CD1c-positive myeloid dendritic cell (primary cell): ENCODE measurements around the gene ZBTB46.
"Not testable (repeated sequence)": the region's sequence is repeated elsewhere in the genome, so short reads cannot be mapped to it uniquely, and the experiment has no call there.

ENCODE experiments used
- DNase-seq: peaks from one replicate; pipeline ENCODE4 v3.0.0-alpha.2; 2016; ENCODE audit errors: extremely low spot score

The ZBTB46 gene

DNA sequence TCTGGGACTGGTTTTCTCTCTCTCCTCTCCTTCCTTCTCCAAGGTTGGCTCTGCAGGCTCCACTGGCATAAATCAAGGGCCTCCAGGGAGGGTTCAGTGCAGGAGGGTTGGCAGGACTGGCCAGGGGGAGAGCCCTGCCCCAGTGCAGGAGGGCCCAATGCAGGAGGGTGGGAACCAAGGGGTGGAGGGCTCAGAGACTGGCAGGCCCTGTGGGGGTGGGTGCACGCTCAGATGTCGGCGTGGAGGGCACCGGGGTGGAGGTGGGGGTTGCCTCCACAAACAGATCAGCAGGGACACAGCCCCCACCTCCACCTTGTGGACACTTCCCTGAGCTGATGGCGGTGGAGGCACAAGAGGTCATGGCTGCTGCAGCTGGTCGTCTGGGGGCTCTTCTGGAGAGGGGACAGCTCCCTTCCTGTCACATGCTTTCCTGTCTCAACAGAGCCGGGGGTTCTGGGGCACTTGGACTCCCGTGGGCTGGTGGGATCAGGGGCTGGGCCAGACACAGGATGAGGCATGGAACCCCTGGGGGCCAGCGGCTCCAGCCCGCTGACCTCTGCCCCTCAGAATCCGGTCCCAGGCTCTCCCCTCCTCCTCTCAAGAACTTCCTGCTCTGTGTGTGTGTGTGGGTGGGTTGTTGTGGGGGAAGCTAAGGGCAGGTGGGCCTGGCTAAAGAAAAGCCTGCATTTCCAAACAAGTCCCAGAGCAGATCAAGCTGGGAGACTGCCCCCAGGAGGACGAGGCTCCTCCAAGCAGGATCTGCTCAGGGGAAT is 27.5 kb upstream of the ZBTB46 start:
- peak; percentile 51 for DNase-seq

DNA sequence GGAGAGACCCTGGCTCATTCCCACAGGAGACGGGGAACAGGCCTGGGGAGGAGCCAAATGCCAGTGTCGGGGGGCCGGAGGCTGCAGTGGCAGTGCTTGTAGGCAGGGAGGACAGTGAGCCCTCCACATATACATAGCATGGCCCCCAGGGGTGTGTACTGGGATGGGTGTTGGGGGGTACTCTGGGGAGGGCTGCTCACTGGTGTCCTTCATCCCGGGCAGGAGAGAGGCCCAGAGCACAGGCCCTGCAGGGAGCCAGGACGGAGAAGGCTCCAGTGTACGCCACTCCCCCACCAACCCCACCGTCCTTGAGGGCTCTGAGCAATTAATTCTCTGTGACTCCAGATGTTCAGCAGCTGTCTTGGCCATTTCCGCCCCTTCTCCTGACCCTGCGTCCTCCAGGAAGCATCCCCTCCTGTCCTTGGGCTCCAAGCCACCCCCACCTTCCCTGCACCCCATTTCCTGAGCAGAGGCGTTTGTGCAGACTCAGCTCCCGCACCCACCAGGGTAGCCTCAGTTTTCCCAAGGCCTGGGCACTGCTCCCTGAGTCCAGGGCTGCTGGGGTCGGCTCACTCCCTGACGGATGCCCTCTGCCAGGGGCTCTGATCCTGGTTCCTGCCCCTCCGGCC is 26.8 kb upstream of the ZBTB46 start:
- DNase-seq = no peak

DNA sequence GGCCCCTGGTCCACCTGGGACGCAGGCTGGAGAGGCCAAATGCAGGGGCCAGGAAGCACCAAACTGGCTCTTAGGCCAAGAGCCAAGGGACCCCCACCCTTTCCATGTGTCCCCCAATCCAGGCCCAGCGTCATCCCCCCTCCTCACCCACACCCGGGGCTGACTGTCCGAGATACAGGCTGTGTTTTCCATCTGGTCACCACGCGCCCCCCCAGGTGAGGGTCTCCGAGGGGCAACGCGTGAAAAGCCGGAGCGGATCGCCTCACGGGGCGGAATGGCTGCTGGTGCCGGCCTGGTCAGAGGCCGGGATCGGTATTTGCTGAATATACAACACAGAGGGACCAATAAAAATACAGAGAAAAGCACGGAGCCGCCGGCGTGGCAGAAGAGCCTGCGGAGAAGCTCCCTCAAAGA is 25.0 kb upstream of the ZBTB46 start:
- DNase-seq = no peak

DNA sequence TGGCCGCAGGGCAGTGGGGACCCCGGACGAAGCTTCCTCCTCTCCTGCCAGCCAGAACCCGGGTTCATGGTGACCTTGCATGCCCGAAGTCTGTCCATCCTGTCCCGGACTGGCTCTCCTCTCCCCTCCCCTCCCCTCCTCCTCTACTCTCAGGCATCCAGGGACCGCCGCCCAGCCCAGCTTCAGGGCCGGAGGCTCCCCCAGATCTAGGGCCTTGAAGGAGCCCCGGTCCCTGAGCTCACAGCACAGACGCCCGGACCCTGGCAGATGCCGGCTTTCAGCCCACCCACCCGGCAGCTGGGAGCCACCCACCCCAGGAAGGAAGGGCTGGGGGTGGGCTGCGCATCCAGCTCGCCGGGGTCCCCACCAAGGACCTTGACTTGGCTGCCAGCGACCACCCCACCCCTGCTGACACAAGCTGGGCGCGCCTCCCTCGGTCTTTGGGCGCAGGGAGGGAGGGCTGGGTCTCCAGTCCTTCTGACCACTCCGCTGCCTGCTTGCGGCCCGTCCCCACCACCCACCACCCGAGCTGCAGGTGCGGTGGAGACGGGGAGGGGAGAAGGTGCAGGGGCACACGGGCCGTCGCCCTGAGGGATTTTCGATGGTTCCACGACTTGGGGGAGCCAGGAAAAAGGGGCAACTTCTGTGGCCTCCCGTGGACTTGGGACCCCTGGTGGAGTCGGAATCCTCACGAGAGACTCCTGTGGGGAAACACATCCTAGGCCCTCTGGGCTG is 24.5 kb upstream of the ZBTB46 start:
- DNase-seq = no peak

DNA sequence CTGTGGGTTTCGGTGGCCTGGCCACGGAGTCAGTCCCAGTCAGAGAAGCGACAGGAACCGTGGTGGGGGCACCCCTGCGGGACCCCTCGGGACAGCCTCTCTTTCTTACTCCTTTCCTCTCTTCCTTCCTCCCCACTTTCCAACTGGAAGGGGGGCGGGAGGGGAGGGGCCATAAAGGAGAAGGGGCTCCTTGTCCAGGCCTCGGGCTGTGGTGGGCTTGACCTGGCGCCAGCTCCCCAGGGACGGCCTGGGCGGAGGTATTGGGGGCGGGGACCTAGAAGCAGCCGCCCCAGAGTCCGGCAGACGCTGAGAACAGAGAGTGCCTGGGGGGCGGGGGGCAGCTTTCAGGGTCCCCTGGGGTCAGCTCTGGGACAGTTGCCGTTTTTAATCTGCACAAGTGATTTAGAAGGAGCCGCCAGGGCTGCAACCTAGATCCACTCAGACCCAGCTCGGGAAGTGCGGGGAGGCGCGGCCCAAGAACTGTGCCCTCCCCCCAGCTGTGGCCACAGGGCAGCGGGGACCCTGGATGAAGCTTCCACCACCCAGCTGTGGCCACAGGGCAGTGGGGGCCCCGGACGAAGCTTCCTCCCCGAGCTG is 23.8 kb upstream of the ZBTB46 start:
- DNase-seq = no peak

DNA sequence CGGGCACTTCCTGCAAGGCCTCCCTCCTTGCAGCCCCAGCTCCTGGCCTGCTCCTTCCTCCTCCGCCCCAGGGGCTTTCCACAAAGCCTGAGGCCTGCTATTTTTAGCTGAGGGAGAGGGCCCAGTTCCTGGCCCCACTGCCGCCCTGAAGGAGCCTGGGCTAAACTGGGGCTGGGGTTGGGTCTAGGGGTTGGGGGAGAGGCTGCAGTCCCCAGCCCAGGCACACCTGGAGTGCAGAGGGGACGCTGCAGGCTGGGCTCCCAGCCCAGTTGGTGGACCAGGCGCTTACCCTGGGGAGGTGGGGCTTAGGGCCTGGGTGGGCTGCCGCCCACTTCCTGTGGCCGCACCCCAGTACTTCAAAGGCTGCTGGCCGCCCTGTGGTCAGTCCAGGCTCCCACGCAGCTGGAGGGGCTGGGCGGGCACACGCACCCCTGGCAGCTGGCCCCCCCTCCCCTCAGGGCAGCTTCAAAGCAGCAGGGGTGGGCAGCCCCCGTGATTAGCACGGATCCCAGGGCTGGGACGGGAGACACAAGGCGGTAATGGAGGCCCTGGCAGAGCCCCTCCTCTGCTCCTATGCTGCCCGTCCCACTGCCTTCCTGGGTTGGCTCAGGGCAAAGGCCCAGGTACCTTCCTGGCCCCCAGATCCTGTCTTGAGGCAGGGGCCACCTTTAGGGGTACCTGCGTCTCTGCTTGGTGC is 23.2 kb upstream of the ZBTB46 start:
- DNase-seq = peak; percentile 76

DNA sequence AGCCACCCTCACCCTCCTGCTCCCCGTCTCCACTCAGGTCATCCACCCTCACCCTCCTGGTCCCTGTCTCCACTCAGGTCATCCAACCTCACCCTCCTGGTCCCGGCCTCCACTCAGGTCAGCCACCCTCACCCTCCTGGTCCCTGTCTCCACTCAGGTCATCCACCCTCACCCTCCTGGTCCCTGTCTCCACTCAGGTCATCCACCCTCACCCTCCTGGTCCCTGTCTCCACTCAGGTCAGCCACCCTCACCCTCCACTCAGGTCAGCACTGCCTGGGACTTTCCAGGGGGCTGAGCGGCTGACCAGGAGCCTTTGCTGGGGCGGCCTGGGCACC is 22.6 kb upstream of the ZBTB46 start:
- not testable (repeated sequence) for DNase-seq

DNA sequence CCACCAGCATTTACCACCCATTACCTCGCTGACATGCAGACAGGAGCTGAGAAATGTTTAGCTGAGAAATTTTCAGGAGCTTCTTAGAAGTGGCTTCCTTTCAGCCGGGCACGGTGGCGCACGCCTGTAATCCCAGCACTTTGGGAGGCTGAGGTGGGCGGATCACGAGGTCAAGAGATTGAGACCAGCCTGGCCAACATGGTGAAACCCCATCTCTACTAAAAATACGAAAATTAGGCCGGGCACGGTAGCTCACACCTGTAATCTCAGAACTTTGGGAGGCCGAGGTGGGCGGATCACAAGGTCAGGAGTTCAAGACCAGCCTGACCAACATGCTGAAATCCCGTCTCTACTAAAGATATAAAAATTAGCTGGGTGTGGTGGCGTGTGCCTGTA is 20.5 kb upstream of the ZBTB46 start:
- not testable (repeated sequence) for DNase-seq

DNA sequence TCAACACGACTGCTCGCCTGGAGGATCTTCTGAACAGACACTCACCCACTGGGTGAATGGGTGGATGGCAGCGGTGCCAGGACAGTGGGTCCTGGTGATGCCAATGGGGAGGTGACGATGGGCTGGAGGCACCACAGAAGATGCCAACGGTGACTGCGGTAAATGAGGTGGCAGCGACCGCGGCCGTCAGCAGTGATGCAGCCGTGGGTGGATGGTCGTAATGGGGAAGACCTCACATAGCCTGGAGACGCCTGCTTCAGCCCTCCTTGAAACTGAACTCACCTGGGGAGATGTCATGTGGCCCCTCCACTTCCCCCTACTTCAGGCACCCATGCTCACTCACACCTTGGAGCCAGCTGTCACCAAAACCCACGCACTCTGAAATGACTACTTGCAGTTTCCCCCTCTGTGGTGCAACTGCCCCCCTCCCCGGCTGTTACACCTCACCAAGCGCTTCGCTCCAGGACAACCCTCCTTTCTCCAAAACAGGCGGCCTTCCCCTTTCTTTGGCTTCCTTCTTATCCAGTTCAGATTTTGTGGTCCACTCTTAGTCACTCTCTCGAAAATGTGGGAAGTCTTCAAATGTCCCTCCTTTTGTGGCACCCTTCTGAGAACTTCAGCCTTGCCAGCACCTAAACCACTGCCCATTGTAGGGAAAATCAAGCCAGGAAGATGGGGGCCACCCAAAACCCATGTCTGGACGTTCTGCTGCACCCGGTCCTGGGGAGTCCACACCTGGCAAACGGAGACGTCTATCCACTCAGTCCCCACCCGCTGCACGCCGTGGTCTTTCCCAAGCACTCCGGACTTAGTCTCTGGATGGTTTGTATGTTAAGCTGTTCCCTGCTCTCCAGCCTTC is 19.9 kb upstream of the ZBTB46 start:
- peak; percentile 89 for DNase-seq

DNA sequence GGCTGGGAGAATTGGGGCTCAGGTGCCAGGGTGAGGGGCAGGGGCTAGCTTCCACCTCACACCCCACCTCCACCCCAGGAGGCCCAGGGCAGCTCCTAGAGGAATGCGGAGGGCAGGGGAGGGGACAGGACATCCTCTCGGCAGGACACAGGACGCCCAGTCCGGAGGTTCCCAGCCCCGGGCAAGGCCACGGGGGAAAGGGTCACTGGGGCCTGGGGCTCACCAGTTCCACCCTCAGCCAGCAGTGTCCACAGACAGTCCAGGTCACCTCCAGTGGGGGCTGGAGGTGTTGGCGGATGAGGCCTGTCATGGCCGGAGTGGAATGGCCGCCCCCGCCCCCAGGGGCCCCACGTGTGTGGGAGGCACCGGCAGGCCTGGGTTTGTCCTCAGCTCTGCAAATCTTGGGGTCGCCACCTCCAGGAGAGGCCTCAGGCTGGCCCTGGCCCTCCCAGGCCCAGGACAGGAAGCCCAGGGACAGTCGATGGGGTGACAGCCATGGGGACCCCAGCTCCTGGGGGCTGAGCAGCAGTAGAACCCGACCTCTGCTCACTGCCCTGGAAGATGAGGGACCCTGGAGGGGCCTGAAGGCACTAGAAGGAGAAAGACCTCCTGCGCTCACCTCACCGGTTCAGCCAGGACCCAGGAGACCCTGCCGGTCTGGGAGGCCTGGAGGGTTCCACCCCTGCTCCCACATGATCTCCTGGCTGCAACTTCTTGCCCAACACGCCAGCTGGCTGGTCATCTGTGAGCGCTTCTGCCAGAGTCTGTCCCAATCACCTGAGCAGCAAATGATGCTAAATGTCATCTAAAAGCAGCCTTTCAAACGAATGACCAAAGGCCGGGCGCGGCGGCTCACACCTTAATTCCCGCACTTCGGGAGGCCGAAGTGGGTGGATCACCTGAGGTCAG is 17.2 kb upstream of the ZBTB46 start:
- no peak for DNase-seq

DNA sequence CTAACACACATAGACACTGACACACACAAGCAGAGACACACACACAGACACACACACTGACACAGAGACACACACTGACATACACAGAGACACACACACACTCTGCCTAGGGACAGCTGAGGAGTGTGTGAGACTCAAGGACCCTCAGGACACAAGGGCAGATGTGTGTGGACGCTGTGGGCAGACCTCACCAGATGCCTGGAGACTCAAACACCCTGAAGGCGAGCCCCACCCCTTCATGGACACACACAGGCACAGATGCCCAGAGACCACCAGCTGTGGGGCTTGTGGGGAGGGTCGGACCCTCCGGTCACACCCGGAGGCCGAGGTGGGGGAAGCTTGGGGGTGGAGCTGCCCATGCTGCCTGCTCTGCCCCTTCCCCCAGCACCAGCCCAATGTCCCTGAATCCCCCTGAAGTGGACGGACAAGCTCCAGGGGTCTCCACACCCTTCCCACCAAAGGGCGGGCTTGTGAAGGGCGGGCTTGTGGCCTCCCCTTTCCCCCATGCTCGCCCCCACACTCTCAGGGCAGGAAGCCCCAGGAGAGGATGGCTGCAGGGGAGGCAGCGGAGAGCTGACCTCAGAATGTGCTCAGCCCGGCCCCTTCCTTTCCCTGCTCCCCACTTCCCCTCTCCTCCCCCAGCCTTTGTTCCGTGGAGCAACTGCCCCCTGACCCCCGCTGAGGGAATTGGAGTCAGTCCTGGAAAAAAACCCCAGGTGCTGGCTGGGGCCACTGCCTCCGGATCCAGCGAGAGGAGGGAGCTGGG is 16.4 kb upstream of the ZBTB46 start:
- DNase-seq = peak; percentile 34

DNA sequence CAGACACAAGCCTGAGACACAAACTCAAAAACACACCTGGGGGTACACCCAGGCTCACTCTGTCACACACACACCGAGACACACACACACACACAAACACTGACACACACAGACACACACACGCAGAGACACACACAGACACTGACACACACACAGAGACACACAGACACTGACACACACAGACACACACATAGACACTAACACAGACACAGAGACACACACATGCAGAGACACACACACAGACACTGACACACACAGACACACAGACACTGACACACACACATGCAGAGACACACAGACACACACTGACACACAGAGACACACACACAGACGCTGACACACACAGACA is 15.8 kb upstream of the ZBTB46 start:
- DNase-seq = no peak

DNA sequence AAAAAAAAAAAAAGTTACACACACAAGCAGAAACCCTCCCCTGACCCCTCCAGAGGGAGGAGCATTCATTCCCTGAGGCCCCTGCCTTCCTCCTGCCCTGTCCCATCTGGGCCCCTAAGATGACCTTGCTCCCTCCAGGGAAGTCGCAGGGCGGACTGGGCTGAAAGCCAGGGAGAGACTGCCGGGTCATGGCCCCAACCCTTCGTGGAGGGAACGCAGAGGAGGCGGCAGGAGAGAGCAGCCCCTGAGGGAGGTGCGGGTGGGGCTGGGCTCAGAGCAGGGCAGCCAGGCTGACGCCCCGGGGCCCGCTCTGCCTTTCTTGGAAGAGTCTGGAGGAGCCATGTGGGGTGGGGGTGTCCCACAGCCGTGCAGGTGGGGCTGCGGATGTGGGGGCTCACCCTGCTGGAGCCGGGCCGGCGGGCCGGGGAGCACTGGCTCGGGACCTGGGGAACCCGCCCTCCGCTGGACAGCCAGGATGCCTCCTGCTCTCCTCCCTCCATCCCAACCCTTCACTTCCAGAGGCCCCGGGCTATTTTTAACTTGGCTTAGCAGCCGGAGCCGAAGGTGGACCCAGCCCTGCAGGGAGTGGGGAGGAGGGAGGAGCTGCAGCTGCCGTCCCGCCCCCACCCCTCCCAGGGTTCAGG is 15.2 kb upstream of the ZBTB46 start:
- DNase-seq = peak; percentile 28

DNA sequence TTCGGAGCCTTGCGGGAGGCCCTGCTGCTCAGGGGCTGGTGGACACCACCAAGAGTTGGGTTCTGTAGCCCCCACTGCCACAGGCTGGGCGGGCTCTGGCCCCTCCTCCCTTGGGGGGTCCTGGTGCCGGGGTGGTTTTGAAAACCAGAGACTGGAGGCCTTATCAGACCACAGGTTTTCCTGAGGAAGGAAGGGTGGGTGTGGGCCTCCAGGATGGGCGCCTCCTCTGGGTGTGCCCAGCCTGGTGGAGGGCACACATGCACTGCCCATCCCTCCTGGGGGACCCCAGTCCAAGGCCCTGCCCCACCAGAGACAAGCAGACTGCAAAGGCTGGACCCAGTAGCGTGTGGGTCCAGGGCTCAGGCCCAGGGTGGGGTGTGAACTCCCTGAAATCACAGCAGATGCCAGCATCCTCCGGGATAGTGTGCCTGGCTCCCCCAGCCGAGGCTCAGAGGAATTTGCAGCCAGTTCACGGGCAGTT is 13.5 kb upstream of the ZBTB46 start:
- no peak for DNase-seq

DNA sequence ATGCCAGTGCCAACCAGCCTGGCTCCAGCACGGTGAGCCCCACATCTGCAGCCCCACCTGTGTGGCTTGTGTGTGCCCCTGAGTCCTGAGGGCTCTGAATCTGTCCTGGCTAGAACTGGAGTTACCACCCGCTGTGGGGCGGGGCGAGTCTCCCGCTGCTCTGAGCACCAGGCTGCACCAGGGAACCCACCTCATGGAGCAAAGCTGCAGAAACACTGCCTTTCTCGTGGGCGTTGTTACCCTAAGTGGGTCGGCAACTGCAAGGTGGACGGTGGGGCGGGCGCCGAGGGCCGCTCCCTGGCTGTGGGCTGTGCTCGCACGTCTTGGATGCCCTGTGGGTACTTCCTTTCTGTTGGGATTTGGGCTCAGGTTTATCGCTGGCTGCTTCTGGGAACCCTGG is 12.7 kb upstream of the ZBTB46 start:
- no peak for DNase-seq

DNA sequence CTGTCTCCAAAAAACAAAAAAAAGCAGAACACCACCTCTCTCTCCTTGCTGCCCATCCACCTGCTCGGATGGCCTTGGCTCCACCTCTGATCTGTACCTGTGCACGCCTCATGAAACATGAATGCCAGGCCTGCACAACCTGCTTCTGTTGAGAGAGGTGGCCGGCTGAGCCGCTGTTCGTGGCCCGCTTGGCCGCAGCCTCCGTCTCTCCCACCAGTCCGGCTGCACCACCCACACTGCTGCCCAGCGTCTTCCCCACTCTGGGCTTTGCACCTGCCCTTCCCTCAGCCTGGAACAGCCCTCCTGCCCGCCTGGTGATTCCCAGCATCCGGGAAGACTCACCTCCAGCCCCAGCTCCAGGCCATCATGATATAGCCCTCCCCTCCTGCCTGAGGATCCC is 12.2 kb upstream of the ZBTB46 start:
- DNase-seq = no peak

DNA sequence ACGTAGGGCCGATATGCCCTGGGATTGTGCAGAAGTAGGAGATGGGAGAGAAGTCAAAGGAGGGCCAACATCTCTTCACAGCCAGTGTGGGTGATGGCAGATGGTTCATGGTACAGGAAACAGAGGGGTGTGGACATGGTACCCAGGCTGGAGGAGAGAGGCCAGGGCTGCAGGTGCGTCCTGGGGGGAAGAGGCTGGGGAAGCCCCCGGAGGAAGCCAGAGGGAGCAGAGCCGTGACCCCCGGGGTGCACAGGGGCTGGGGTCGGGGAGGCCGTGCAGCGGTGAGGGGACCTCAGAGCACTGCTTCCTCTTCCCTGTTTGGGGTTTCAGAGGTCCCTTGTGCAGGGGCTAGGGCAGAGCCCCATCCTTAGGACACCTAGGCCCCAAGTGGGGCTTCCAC is 11.2 kb upstream of the ZBTB46 start:
- no peak for DNase-seq

DNA sequence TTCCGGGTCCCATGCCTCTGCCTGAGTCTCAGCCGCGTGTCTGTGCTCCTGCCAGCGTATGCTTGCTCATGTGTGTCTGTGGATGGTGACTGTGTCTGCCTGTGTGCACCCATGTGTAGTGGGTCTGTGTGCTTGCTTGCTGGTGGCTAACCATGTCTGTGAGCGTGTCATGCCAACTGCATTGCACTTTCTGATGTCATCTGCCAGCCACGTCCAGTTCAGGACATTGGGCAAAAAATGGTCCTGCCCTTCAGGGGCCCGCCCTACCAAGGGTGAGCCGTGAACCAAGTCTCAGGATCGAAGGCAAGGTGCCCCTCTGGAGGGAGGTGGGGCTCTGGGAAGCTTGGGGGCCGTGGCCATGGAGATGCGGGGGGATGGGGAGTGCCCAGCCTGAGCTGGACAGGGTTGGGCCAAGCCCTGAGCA is 9.4 kb upstream of the ZBTB46 start:
- no peak for DNase-seq

DNA sequence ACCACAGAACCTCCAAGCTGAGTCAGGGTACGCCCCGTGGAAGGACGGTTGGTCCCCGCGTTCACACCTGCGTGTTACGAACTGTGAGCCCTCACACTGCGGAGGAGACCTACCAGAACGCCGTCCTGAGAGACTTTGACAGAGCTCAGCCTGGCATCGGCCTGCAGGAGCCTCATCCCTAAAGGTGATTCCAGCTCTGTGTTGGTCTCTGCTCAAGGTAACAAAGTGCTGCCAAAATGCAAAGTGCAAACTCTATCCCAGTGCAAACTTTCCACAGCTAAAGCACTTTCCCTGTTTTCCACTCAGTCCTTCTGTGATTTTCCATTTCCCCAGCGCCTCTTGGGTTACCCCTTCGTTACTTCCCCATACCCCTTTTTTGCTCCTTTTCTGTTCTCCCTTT is 8.6 kb upstream of the ZBTB46 start:
- DNase-seq = no peak
